A549 (cell line): ENCODE results near the gene NECTIN1. TPM values are rescaled to one million over a fixed set of nuclear protein-coding genes. Genes with fewer than 3 reads are reported as not detected.

Source experiments
- ATAC-seq, 2 experiments: fragments of 200-7000 bp in 1 of 2; fragments of >200 bp in 1 of 2; cut with Nextera tagmentation in 1 of 2; cut with Tn5 transposase in 1 of 2; 3 replicates each; pipeline versions ENCODE4 v1.8.0 to v1.9.1; 2018 to 2020; ENCODE audit warnings: mild to moderate bottlenecking in 1 of 2, moderate library complexity in 1 of 2
- CTCF ChIA-PET: fragments of 300-600 bp; sonication (Branson Sonifier 250); formaldehyde crosslinking; extraction: SDS; loops from one replicate; lab custom pipeline; 2021; ENCODE audit warnings: antibody characterized with exemption, inconsistent platforms; lab: Yijun Ruan, JAX
- POLR2A ChIA-PET: fragments of 350-600 bp; formaldehyde crosslinking; extraction: SDS; loops from one replicate; lab custom pipeline; 2021; ENCODE audit warnings: antibody characterized with exemption, inconsistent platforms; lab: Yijun Ruan, JAX
- DNase-seq, 2 experiments: peaks; one replicate each; pipeline versions ENCODE4 v3.0.0 to v3.0.0-alpha.2; 2011 to 2016; ENCODE audit warnings: low read depth in 1 of 2, low spot score in 1 of 2
- FAIRE-seq: peaks from 2 replicates; lab custom pipeline; 2011; peaks lifted over from hg19 to GRCh38; lab: Jason Lieb, UNC
- H3K27ac ChIP-seq, 2 experiments: fragments of >200 bp; sonication (Bioruptor Twin); formaldehyde crosslinking; 3 replicates each; pipeline ENCODE4 v1.5.1; 2016 to 2017
- H3K4me1 ChIP-seq: fragments of >200 bp; sonication (Bioruptor Twin); formaldehyde crosslinking; 3 replicates; pipeline ENCODE4 v1.6.1; 2016
- H3K4me2 ChIP-seq: fragments of >200 bp; sonication (Bioruptor Twin); formaldehyde crosslinking; 3 replicates; pipeline ENCODE4 v1.6.1; 2016
- H3K4me3 ChIP-seq: fragments of >200 bp; sonication (Bioruptor Twin); formaldehyde crosslinking; 3 replicates; pipeline ENCODE4 v1.5.1; 2016
- H3K9me3 ChIP-seq: fragments of >200 bp; sonication (Bioruptor Twin); formaldehyde crosslinking; 3 replicates; pipeline ENCODE4 v1.6.1; 2016
- BHLHE40 ChIP-seq: IDR thresholded peaks from 2 replicates; pipeline ENCODE4 v1.6.1; 2012; ENCODE audit warnings: low read depth, low read length, inconsistent platforms
- CBX2 ChIP-seq: fragments of 200-600 bp; sonication (generic); IDR thresholded peaks from 2 replicates; pipeline ENCODE4 v1.6.1; 2016; ENCODE audit warnings: low read depth, mild to moderate bottlenecking, borderline replicate concordance
- CHD2 ChIP-seq: fragments of 150-350 bp; IDR thresholded peaks from 2 replicates; pipeline ENCODE4 v1.6.1; 2014; ENCODE audit warnings: low read length; ENCODE audit not compliant: partially characterized antibody
- CHD4 ChIP-seq: fragments of 200-600 bp; sonication (generic); IDR thresholded peaks from 2 replicates; pipeline ENCODE4 v1.6.1; 2016; ENCODE audit warnings: antibody characterized with exemption, mild to moderate bottlenecking, borderline replicate concordance
- EHF ChIP-seq: fragments of 250-450 bp; sonication (Bioruptor Pico); IDR thresholded peaks from 2 replicates; pipeline ENCODE4 v1.5.0; 2020; ENCODE audit warnings: mild to moderate bottlenecking
- EP300 ChIP-seq, 2 experiments: fragments of >200 bp; sonication (Bioruptor Twin); formaldehyde crosslinking; IDR thresholded peaks; 2 replicates in 1 of 2; 3 replicates in 1 of 2; pipeline ENCODE4 v1.6.1; 2016 to 2017
- FOSL2 ChIP-seq, 2 experiments: fragments of 450-650 bp in 1 of 2; fragments of >200 bp in 1 of 2; sonication (Bioruptor Twin) in 1 of 2; formaldehyde crosslinking; IDR thresholded peaks; 2 replicates each; pipeline versions ENCODE4 v1.5.0 to v1.6.1; 2016 to 2020; ENCODE audit warnings: mild to moderate bottlenecking in 1 of 2, moderate library complexity in 1 of 2
- FOXS1 ChIP-seq: fragments of 250-450 bp; sonication (Bioruptor Pico); IDR thresholded peaks from 2 replicates; pipeline ENCODE4 v1.5.0; 2020; ENCODE audit warnings: mild to moderate bottlenecking, moderate library complexity
- GATA3 ChIP-seq: IDR thresholded peaks from 2 replicates; pipeline ENCODE4 v1.6.1; 2012; ENCODE audit warnings: borderline replicate concordance
- HEYL ChIP-seq: fragments of 250-450 bp; sonication (Bioruptor Pico); IDR thresholded peaks from 2 replicates; pipeline ENCODE4 v1.8.0; 2021; ENCODE audit warnings: mild to moderate bottlenecking, moderate library complexity
- HOXB13 ChIP-seq: fragments of 250-450 bp; sonication (Bioruptor Pico); IDR thresholded peaks from 2 replicates; pipeline ENCODE4 v1.5.0; 2020; ENCODE audit warnings: low read depth, mild to moderate bottlenecking, moderate library complexity
- HOXB5 ChIP-seq: fragments of 250-450 bp; sonication (Bioruptor Pico); IDR thresholded peaks from 2 replicates; pipeline ENCODE4 v1.5.0; 2020; ENCODE audit warnings: mild to moderate bottlenecking, moderate library complexity
- JUN ChIP-seq, 2 experiments: fragments of >200 bp; sonication (Bioruptor Twin); formaldehyde crosslinking; IDR thresholded peaks; 2 replicates in 1 of 2; 3 replicates in 1 of 2; pipeline ENCODE4 v1.6.1; 2016 to 2017
- JUNB ChIP-seq: fragments of >200 bp; sonication (Bioruptor Twin); formaldehyde crosslinking; IDR thresholded peaks from 2 replicates; pipeline ENCODE4 v1.6.1; 2016
- KDM1A ChIP-seq: fragments of 200-600 bp; sonication (generic); IDR thresholded peaks from 2 replicates; pipeline ENCODE4 v1.6.1; 2016; ENCODE audit warnings: low read depth, mild to moderate bottlenecking
- MAFK ChIP-seq: fragments of 450-650 bp; IDR thresholded peaks from 2 replicates; pipeline ENCODE4 v1.6.1; 2014; ENCODE audit not compliant: partially characterized antibody
- MAZ ChIP-seq: fragments of 150-350 bp; IDR thresholded peaks from 2 replicates; pipeline ENCODE4 v1.6.1; 2014; ENCODE audit warnings: antibody characterized with exemption, low read depth, low read length, borderline replicate concordance
- NFE2L2 ChIP-seq: fragments of 150-350 bp; conservative IDR thresholded peaks from 2 replicates; pipeline ENCODE4 v1.6.1; 2014; ENCODE audit warnings: low read length
- NPAS2 ChIP-seq: fragments of 250-450 bp; sonication (Bioruptor Pico); IDR thresholded peaks from 2 replicates; pipeline ENCODE4 v1.8.0; 2022; ENCODE audit warnings: mild to moderate bottlenecking, moderate library complexity, borderline replicate concordance
- PHF8 ChIP-seq: fragments of 200-600 bp; sonication (generic); IDR thresholded peaks from 2 replicates; pipeline ENCODE4 v1.6.1; 2016; ENCODE audit warnings: low read depth, mild to moderate bottlenecking, antibody characterized with exemption, moderate library complexity, borderline replicate concordance
- POLR2A ChIP-seq: IDR thresholded peaks from 2 replicates; pipeline ENCODE4 v1.6.1; 2012; ENCODE audit warnings: mild to moderate bottlenecking, low read length
- RAD21 ChIP-seq, 2 experiments: fragments of >200 bp in 1 of 2; sonication (Bioruptor Twin) in 1 of 2; formaldehyde crosslinking in 1 of 2; IDR thresholded peaks in 1 of 2; conservative IDR thresholded peaks in 1 of 2; 2 replicates in 1 of 2; 3 replicates in 1 of 2; pipeline ENCODE4 v1.6.1; 2012 to 2018; ENCODE audit warnings: inconsistent platforms in 1 of 2
- RARB ChIP-seq: fragments of 250-450 bp; sonication (Bioruptor Pico); IDR thresholded peaks from 2 replicates; pipeline ENCODE4 v1.8.0; 2021; ENCODE audit warnings: mild to moderate bottlenecking, moderate library complexity
- RCOR1 ChIP-seq: fragments of 150-350 bp; IDR thresholded peaks from 2 replicates; pipeline ENCODE4 v1.6.1; 2014; ENCODE audit warnings: antibody characterized with exemption, low read length, low read depth
- SREBF2 ChIP-seq: fragments of 450-650 bp; IDR thresholded peaks from 2 replicates; pipeline ENCODE4 v1.6.1; 2014; ENCODE audit warnings: mild to moderate bottlenecking, moderate library complexity
- TP53 ChIP-seq: fragments of 250-450 bp; sonication (Bioruptor Pico); IDR thresholded peaks from 2 replicates; pipeline ENCODE4 v1.5.0; 2021; ENCODE audit warnings: mild to moderate bottlenecking, moderate library complexity
- ZFP36 ChIP-seq: fragments of 450-650 bp; IDR thresholded peaks from 2 replicates; pipeline ENCODE4 v1.6.1; 2014; ENCODE audit warnings: borderline replicate concordance; ENCODE audit not compliant: partially characterized antibody
- WGBS: methylation state at CpG from one replicate; pipeline ENCODE4 v1.1.6; 2017; ENCODE audit errors: missing lambda C conversion rate; 5-methylcytosine and 5-hydroxymethylcytosine counted together
- polyA plus RNA-seq, 4 experiments: library from polyadenylated mRNA; depleted of rRNA in 3 of 4; stranded (reverse); fragments of >200 nt; fragmentation: RNase III in 1 of 4; extraction: RNeasy Plus Mini Kit Qiagen cat#74134 plus additional on column Dnase treatment in 1 of 4; gene quantifications; 2 replicates in 3 of 4; 3 replicates in 1 of 4; pipeline ENCODE4 v1.2.3, GENCODE V29; 2011 to 2017
- TF ChIP-seq, protein P1 (sequence below): IDR thresholded peaks from 2 replicates; pipeline ENCODE4 v1.6.1; 2012; ENCODE audit warnings: low read depth, borderline replicate concordance
- TF ChIP-seq, protein P2 (sequence below): fragments of 250-450 bp; sonication (Bioruptor Pico); IDR thresholded peaks from 2 replicates; pipeline ENCODE4 v1.5.0; 2020; ENCODE audit warnings: low read depth, mild to moderate bottlenecking, moderate library complexity
- TF ChIP-seq, protein P3 (sequence below): fragments of 450-650 bp; IDR thresholded peaks from 2 replicates; pipeline ENCODE4 v1.6.1; 2014; ENCODE audit warnings: antibody characterized with exemption
- TF ChIP-seq, protein P4 (sequence below): IDR thresholded peaks from 2 replicates; pipeline ENCODE4 v1.6.1; 2012
- TF ChIP-seq, protein P5 (sequence below): fragments of 150-350 bp; IDR thresholded peaks from 2 replicates; pipeline ENCODE4 v1.6.1; 2014; ENCODE audit warnings: low read depth, mild to moderate bottlenecking, low read length
- TF ChIP-seq, protein P6 (sequence below): IDR thresholded peaks from 2 replicates; pipeline ENCODE4 v1.6.1; 2012

The NECTIN1 gene
- polyA plus RNA-seq, 2 of the 4 experiments (the other 2 are of a cell fraction), result 2.2 to 5.5 TPM

DNA sequence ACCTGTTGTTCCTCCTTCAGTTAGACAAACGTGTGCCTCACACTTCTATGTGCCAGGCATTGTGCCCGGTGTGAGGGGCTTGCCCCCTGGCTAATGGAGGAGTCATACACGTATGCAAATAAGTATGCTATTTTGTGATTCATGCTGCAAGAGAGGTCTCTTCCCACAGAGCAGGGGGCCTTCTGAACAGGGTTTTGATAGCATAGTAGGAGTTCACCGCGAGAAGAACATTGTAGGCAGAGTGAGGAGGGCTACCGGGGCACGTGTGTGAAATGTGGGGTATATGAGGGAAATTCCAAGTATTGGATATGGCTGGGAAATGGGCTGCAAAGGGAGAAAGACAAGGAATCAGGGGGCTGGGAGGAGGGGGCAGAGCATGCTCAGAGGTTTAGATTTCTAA lies 84.5 kb downstream of the NECTIN1 start:
- H3K4me1 ChIP-seq, result no peaks in the 10 kb centered on the region
- ChIA-PET POLR2A (no interaction called here), CTCF (interaction anchor here (0.5 to 2.2 kb wide), 3 partner anchors 20 to 242 kb away, joined by 4 to 10 read pairs (median 4); partner anchors contain the start of gene NECTIN1)
- no peak for ATAC-seq
- WGBS, result 73% methylated on average over 5 of the region's 7 CpGs
- TF ChIP-seq, protein P1, sequence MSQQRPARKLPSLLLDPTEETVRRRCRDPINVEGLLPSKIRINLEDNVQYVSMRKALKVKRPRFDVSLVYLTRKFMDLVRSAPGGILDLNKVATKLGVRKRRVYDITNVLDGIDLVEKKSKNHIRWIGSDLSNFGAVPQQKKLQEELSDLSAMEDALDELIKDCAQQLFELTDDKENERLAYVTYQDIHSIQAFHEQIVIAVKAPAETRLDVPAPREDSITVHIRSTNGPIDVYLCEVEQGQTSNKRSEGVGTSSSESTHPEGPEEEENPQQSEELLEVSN, result no peak
- no peak for TF ChIP-seq JUN (IDR thresholded peaks at IDR 0.05)
- no peak for TF ChIP-seq GATA3
- TF ChIP-seq EHF (CRISPR knock-in tag), result no peak
- no peak for TF ChIP-seq MAZ
- no peak for TF ChIP-seq CHD2
- TF ChIP-seq NFE2L2, result no peak
- no peak for TF ChIP-seq RAD21 (conservative IDR thresholded peaks at IDR 0.05 in 1 of 2, IDR thresholded peaks at IDR 0.05 in 1 of 2)
- TF ChIP-seq, protein P2, sequence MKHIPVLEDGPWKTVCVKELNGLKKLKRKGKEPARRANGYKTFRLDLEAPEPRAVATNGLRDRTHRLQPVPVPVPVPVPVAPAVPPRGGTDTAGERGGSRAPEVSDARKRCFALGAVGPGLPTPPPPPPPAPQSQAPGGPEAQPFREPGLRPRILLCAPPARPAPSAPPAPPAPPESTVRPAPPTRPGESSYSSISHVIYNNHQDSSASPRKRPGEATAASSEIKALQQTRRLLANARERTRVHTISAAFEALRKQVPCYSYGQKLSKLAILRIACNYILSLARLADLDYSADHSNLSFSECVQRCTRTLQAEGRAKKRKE (CRISPR knock-in tag), result no peak
- no peak for TF ChIP-seq FOXS1
- TF ChIP-seq, protein P3, sequence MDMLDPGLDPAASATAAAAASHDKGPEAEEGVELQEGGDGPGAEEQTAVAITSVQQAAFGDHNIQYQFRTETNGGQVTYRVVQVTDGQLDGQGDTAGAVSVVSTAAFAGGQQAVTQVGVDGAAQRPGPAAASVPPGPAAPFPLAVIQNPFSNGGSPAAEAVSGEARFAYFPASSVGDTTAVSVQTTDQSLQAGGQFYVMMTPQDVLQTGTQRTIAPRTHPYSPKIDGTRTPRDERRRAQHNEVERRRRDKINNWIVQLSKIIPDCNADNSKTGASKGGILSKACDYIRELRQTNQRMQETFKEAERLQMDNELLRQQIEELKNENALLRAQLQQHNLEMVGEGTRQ, result no peak
- no peak for TF ChIP-seq FOSL2 (IDR thresholded peaks at IDR 0.05)
- no peak for TF ChIP-seq FOSL2 (CRISPR knock-in tag; IDR thresholded peaks at IDR 0.05)
- TF ChIP-seq POLR2A, result no peak
- no peak for TF ChIP-seq CHD4
- TF ChIP-seq HOXB13 (CRISPR knock-in tag), result no peak
- no peak for TF ChIP-seq JUNB
- TF ChIP-seq MAFK, result no peak
- FAIRE-seq, result no peak
- no peak overlapping the region for H3K4me3 ChIP-seq
- no peak for DNase-seq
- H3K9me3 ChIP-seq, result peaks cover 2% of the 10 kb centered on the region; the same call in 1 of the 3 replicates
- no peak overlapping the region for H3K4me2 ChIP-seq
- no peak overlapping the region for H3K27ac ChIP-seq

DNA sequence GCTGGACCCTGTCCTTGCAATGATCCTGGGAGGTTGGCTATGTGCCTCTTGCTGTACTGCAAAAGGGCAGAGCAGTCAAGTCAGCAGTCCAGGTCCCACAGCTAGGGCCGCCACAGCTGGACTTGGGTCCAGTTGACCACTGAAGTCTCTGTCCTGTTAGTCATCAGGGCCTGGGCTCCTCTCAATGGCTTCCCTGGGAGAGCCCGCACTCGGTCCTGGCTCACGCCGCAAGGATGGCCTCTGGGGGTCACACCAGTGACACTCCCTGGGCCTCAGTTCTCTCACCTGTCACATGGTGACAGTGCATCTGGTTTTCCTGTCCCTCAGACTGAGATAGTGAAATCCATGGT lies 85.1 kb downstream of the NECTIN1 start:
- H3K4me1 ChIP-seq, result no peaks in the 10 kb centered on the region
- CTCF ChIA-PET, result interaction anchor here (1.3 to 2.2 kb wide), 2 partner anchors 19 to 85 kb away, joined by 4 to 10 read pairs; partner anchors contain the start of gene NECTIN1
- H3K9me3 ChIP-seq, result peaks cover 2% of the 10 kb centered on the region; the same call in 1 of the 3 replicates
- POLR2A ChIA-PET, result no interaction called here
- no CpG with 5 or more reads among the region's 5 CpGs for WGBS
- no peak overlapping the region for H3K4me3 ChIP-seq
- DNase-seq (no peak), FAIRE-seq (no peak), ATAC-seq (no peak)
- no peak overlapping the region for H3K27ac ChIP-seq
- no peak overlapping the region for H3K4me2 ChIP-seq
- TF ChIP-seq ZFP36 (no peak), MAZ (no peak), RCOR1 (no peak), CBX2 (no peak), EP300 (IDR thresholded peaks at IDR 0.05) (no peak), KDM1A (no peak), NPAS2 (CRISPR knock-in tag) (no peak), GATA3 (no peak), HOXB13 (CRISPR knock-in tag) (no peak), PHF8 (no peak), TP53 (CRISPR knock-in tag) (no peak), SREBF2 (no peak), CHD4 (no peak), RARB (CRISPR knock-in tag) (no peak), HOXB5 (CRISPR knock-in tag) (no peak), HEYL (CRISPR knock-in tag) (no peak), BHLHE40 (no peak)
- TF ChIP-seq, protein P4, sequence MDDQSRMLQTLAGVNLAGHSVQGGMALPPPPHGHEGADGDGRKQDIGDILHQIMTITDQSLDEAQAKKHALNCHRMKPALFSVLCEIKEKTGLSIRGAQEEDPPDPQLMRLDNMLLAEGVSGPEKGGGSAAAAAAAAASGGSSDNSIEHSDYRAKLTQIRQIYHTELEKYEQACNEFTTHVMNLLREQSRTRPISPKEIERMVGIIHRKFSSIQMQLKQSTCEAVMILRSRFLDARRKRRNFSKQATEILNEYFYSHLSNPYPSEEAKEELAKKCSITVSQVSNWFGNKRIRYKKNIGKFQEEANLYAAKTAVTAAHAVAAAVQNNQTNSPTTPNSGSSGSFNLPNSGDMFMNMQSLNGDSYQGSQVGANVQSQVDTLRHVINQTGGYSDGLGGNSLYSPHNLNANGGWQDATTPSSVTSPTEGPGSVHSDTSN, result no peak
- TF ChIP-seq, protein P5, sequence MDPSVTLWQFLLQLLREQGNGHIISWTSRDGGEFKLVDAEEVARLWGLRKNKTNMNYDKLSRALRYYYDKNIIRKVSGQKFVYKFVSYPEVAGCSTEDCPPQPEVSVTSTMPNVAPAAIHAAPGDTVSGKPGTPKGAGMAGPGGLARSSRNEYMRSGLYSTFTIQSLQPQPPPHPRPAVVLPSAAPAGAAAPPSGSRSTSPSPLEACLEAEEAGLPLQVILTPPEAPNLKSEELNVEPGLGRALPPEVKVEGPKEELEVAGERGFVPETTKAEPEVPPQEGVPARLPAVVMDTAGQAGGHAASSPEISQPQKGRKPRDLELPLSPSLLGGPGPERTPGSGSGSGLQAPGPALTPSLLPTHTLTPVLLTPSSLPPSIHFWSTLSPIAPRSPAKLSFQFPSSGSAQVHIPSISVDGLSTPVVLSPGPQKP, result no peak
- TF ChIP-seq, protein P6, sequence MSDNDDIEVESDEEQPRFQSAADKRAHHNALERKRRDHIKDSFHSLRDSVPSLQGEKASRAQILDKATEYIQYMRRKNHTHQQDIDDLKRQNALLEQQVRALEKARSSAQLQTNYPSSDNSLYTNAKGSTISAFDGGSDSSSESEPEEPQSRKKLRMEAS, result no peak
- TF ChIP-seq, all 56 proteins: peak for 0
